HUES64 (cell line): ENCODE data around the gene TAOK1.

Experiments used
- H3K27ac ChIP-seq: 2 replicates; pipeline ENCODE4 v1.7.0; 2013; ENCODE audit warnings: low read depth, low read length, inconsistent platforms
- H3K27me3 ChIP-seq: 2 replicates; pipeline ENCODE4 v1.6.1; 2013; ENCODE audit warnings: mild to moderate bottlenecking, low read length; ENCODE audit not compliant: insufficient read depth
- H3K36me3 ChIP-seq: 2 replicates; pipeline ENCODE4 v1.6.1; 2013; ENCODE audit warnings: mild to moderate bottlenecking, low read length; ENCODE audit not compliant: insufficient read depth
- H3K4me1 ChIP-seq: 2 replicates; pipeline ENCODE4 v1.6.1; 2013; ENCODE audit warnings: mild to moderate bottlenecking, low read length, moderate library complexity; ENCODE audit not compliant: insufficient read depth
- H3K4me3 ChIP-seq: 2 replicates; pipeline ENCODE4 v1.5.1; 2013; ENCODE audit warnings: mild to moderate bottlenecking, low read length, moderate library complexity
- H3K9ac ChIP-seq: 2 replicates; pipeline ENCODE4 v1.6.1; 2013; ENCODE audit warnings: mild to moderate bottlenecking, low read depth, low read length
- H3K9me3 ChIP-seq: 2 replicates; pipeline ENCODE4 v1.6.1; 2013; ENCODE audit warnings: low read depth, low read length; ENCODE audit not compliant: insufficient read depth
- WGBS: fragments of 150-250, 120-280 bp; methylation state at CpG from one replicate; pipeline ENCODE4 v1.1.7; 2013; ENCODE audit warnings: missing lambda C conversion rate; 5-methylcytosine and 5-hydroxymethylcytosine counted together

The TAOK1 gene

DNA sequence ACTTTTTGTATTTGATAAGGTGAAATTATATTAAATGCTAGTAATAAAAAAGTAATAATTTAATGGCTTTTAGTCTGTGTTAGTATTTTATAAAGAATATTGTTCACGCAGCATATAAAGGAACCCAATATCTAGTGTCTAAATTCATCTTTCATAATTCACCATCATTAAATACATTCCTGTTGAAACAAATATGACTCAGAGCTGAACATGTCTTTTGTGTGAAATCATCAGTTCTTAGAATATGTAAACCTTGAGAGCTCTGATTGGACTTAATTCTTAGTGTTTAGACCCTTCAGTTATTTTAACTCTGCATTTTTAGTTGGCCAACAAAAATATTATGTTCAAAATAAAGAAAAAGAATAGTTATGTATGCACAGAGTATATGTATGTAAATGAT lies 104.8 kb downstream of the TAOK1 start:
- Histone ChIP-seq H3K27ac (no peak overlapping the region), H3K36me3 (peaks cover 94% of the 10 kb centered on the region)
- WGBS = no CpG with 5 or more reads among the region's 1 CpG

DNA sequence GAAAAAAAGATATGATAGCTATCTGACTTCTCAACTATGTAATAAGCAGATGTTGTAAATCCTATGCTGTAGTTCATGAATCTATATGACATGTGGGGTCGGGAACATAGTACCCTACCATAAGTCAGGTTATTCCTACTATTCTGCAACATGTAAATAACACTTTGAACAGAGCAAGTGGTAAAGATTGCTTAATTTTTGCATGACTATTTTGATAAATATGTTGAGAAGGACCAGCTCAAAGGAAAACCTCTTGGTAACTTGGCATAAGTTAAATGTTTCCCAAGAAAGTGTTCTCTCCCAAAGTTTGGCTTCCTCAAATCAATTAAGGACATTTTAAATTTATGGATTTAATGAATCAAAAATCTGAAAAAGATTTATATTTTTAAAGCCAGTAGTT lies 114.5 kb downstream of the TAOK1 start:
- H3K4me3 ChIP-seq = no peak overlapping the region
- no peak overlapping the region for H3K9ac ChIP-seq
- no peak overlapping the region for H3K27ac ChIP-seq
- no peaks in the 10 kb centered on the region for H3K4me1 ChIP-seq
- peaks cover 89% of the 10 kb centered on the region for H3K36me3 ChIP-seq
- no peaks in the 10 kb centered on the region for H3K27me3 ChIP-seq
- no peaks in the 10 kb centered on the region for H3K9me3 ChIP-seq
- no CpG with 5 or more reads among the region's 1 CpG for WGBS

More for the DNA sequence above, 104.8 kb downstream of the TAOK1 start:
- H3K9ac ChIP-seq = no peak overlapping the region
- H3K4me1 ChIP-seq = no peaks in the 10 kb centered on the region
- H3K27me3 ChIP-seq = no peaks in the 10 kb centered on the region
- no peak overlapping the region for H3K4me3 ChIP-seq
- no peaks in the 10 kb centered on the region for H3K9me3 ChIP-seq

DNA sequence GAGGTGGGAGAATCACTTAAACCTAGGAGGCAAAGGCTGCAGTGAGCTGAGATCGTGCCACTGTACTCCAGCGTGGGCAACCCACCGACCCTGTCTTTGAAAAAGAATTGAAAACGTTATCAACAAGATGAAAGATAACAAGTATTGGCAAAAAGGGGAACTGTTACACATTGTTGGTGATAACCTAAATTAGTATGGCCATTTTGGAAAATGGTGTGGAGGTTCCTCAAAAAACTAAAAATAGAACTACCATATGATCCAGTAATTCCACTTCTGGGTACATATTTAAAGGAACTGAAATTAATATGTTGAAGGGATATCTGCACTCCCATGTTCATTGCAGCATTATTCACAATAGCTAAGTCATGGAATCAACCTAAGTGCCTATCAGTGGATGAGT lies 115.7 kb downstream of the TAOK1 start:
- peaks cover 90% of the 10 kb centered on the region for H3K36me3 ChIP-seq
- 81% methylated on average over 4 of the region's 4 CpGs for WGBS
- H3K9me3 ChIP-seq = no peaks in the 10 kb centered on the region
- no peak overlapping the region for H3K27ac ChIP-seq
- H3K4me1 ChIP-seq = no peaks in the 10 kb centered on the region
- no peaks in the 10 kb centered on the region for H3K27me3 ChIP-seq
- no peak overlapping the region for H3K9ac ChIP-seq
- no peak overlapping the region for H3K4me3 ChIP-seq

DNA sequence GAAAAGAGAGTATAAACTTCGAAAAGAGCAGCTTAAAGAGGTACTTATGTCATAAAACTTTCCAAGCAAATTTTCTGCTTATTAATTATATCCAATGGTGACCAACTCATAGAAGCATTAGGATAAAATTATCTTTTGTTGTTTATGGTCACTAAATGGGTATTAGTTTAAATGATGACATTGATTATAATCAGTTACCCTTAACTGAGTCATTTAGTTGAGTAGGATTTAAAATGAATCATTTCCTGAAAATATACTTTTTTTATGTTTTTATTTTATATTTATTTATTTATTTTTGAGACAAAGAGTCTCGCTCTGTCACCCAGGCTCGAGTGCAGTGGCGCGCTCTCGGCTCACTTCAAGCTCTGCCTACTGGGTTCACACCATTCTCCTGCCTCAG lies 120.8 kb downstream of the TAOK1 start:
- no peak overlapping the region for H3K27ac ChIP-seq
- no peaks in the 10 kb centered on the region for H3K4me1 ChIP-seq
- peaks cover 89% of the 10 kb centered on the region for H3K36me3 ChIP-seq
- H3K9ac ChIP-seq = no peak overlapping the region
- H3K4me3 ChIP-seq = no peak overlapping the region
- no peaks in the 10 kb centered on the region for H3K27me3 ChIP-seq
- 97% methylated on average over 6 of the region's 6 CpGs for WGBS
- H3K9me3 ChIP-seq = no peaks in the 10 kb centered on the region

DNA sequence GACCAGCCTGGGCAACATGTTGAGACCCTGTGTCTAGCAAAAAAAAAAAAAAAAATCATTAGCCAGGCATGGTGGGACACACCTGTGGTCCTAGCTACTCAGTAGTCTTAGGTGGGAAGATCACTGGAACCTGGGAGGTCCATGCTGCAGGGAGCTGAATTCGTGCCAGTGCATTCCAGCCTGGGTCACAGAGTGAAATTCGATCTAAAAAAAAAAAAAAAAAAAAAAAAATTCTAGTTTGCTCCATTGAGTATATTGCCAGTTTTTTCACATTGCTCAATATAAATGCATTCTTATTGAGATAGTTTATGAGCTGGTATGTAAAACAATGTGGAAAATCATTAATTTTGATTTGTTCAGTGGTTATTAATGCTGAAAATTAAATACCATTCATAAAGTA lies 124.6 kb downstream of the TAOK1 start:
- Histone ChIP-seq H3K36me3 (peaks cover 83% of the 10 kb centered on the region), H3K27ac (no peak overlapping the region), H3K4me3 (no peak overlapping the region), H3K4me1 (no peaks in the 10 kb centered on the region), H3K9ac (no peak overlapping the region), H3K9me3 (no peaks in the 10 kb centered on the region), H3K27me3 (no peaks in the 10 kb centered on the region)
- WGBS = 71% methylated on average over 1 of the region's 2 CpGs

- no peak overlapping the region for H3K4me3 ChIP-seq
- no peaks in the 10 kb centered on the region for H3K27me3 ChIP-seq
- H3K9ac ChIP-seq = no peak overlapping the region
- WGBS = no CpG with 5 or more reads among the region's 1 CpG
- H3K9me3 ChIP-seq = no peaks in the 10 kb centered on the region
- no peak overlapping the region for H3K27ac ChIP-seq
- no peaks in the 10 kb centered on the region for H3K4me1 ChIP-seq
- peaks cover 84% of the 10 kb centered on the region for H3K36me3 ChIP-seq
Observed at GRCh38 chr17:29518359-29518758, 128.2 kb downstream of the TAOK1 start.

GRCh38 chr17:29524692-29525091 lies 134.5 kb downstream of the TAOK1 start:
- WGBS = 98% methylated on average over 2 of the region's 3 CpGs

GRCh38 chr17:29526322-29526721 lies 136.2 kb downstream of the TAOK1 start:
- H3K27ac ChIP-seq = no peak overlapping the region
- no peak overlapping the region for H3K4me3 ChIP-seq
- no peaks in the 10 kb centered on the region for H3K27me3 ChIP-seq
- peaks cover 75% of the 10 kb centered on the region for H3K36me3 ChIP-seq
- WGBS = 98% methylated on average over 3 of the region's 3 CpGs
- no peaks in the 10 kb centered on the region for H3K4me1 ChIP-seq
- no peak overlapping the region for H3K9ac ChIP-seq
- peaks cover 3% of the 10 kb centered on the region; the same call in 1 of the 2 replicates for H3K9me3 ChIP-seq

More at GRCh38 chr17:29524692-29525091, 134.5 kb downstream of the TAOK1 start:
- Histone ChIP-seq H3K9ac (no peak overlapping the region), H3K4me3 (no peak overlapping the region), H3K36me3 (peaks cover 76% of the 10 kb centered on the region), H3K27ac (no peak overlapping the region), H3K27me3 (no peaks in the 10 kb centered on the region), H3K4me1 (no peaks in the 10 kb centered on the region), H3K9me3 (no peaks in the 10 kb centered on the region)

DNA sequence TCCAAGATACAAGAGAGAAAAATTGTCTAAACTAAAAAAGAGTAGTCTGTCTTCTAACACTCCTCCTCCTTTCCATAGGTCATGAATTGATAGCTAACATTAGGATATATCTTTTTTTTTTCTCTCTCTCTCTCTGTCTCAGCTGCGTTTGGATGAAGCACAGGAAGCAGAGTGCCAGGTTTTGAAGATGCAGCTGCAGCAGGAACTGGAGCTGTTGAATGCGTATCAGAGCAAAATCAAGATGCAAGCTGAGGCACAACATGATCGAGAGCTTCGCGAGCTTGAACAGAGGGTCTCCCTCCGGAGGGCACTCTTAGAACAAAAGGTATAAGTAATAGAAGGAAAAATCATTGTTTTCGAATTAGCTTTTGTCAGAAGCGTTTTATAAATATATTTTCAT lies 143.8 kb downstream of the TAOK1 start:
- 99% methylated on average over 6 of the region's 8 CpGs for WGBS
- Histone ChIP-seq H3K4me3 (no peak overlapping the region), H3K9me3 (peaks cover 3% of the 10 kb centered on the region; the same call in 1 of the 2 replicates), H3K4me1 (no peaks in the 10 kb centered on the region), H3K36me3 (peaks cover 73% of the 10 kb centered on the region), H3K27me3 (no peaks in the 10 kb centered on the region), H3K27ac (no peak overlapping the region), H3K9ac (no peak overlapping the region)

GRCh38 chr17:29544066-29544465 lies 153.9 kb downstream of the TAOK1 start:
- H3K36me3 ChIP-seq = peaks cover 54% of the 10 kb centered on the region
- H3K27ac ChIP-seq = no peak overlapping the region
- H3K9me3 ChIP-seq = no peaks in the 10 kb centered on the region
- no peak overlapping the region for H3K4me3 ChIP-seq
- WGBS = 96% methylated on average over 4 of the region's 4 CpGs
- no peaks in the 10 kb centered on the region for H3K27me3 ChIP-seq
- no peaks in the 10 kb centered on the region for H3K4me1 ChIP-seq
- H3K9ac ChIP-seq = no peak overlapping the region

DNA sequence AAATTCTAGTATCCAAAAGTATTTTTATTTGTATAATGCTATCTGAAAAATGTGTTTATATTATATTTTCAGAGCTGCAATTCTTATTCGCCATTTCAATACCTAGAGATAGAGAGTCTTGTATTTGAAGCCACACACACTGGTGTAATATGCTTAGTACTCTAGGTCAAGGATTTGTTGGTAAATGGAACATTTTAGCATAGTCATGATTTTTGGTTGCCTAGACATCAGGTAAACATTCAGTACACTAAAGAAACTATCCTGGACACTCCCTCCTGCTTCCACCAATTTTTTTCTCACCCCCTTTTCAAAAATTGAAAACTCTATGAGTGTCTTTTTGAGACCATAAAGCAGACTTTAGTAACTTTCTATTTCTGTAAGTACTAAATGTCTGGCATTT lies 155.9 kb downstream of the TAOK1 start:
- H3K27ac ChIP-seq = no peak overlapping the region
- no peak overlapping the region for H3K4me3 ChIP-seq
- H3K36me3 ChIP-seq = peaks cover 45% of the 10 kb centered on the region
- 100% methylated on average over 1 of the region's 1 CpG for WGBS
- no peaks in the 10 kb centered on the region for H3K27me3 ChIP-seq
- no peak overlapping the region for H3K9ac ChIP-seq
- H3K9me3 ChIP-seq = no peaks in the 10 kb centered on the region
- H3K4me1 ChIP-seq = no peaks in the 10 kb centered on the region

DNA sequence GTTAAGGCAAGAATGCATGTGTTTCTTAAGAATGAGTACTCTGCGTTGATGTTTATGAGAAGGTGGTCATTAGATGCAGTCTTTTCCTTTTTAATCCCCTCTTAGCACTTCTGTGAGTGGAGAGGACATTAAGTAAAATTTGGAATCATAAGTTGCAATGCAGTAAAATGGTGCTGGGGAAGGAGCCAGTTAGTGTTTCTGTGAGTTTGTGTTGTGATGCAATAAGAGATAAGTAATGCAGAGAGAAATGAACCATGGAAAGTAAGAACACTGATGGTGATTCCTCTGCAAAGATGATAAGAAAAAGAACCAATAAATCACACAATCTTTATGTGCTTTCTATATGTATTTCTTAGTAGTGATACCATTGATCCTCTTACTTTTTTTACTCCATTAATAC lies 156.7 kb downstream of the TAOK1 start:
- 94% methylated on average over 1 of the region's 1 CpG for WGBS
- Histone ChIP-seq H3K27ac (no peak overlapping the region), H3K9ac (no peak overlapping the region), H3K9me3 (no peaks in the 10 kb centered on the region), H3K4me1 (no peaks in the 10 kb centered on the region), H3K36me3 (peaks cover 40% of the 10 kb centered on the region), H3K27me3 (no peaks in the 10 kb centered on the region), H3K4me3 (no peak overlapping the region)
